CD4-positive, alpha-beta T cell treated with Interleukin-21 for 1 hour (primary cell): Measurements from ENCODE around the gene MVP.
"Not testable (repeated sequence)": the region's sequence is repeated elsewhere in the genome, so short reads cannot be mapped to it uniquely, and the experiment has no call there.

Experiments used
- DNase-seq: peaks from one replicate; pipeline ENCODE4 v3.0.0-alpha.2; 2020

The MVP gene

GRCh38 chr16:29876594-29877249 is 56.5 kb downstream of the MVP start:
- peak; percentile 23 for DNase-seq

- peak; percentile 62 for DNase-seq
Observed at GRCh38 chr16:29877266-29877961, 57.2 kb downstream of the MVP start.

GRCh38 chr16:29878172-29878571 is 57.9 kb downstream of the MVP start:
- DNase-seq = no peak

- no peak for DNase-seq
Observed at GRCh38 chr16:29881050-29881449, 60.8 kb downstream of the MVP start.

GRCh38 chr16:29883987-29884386 is 63.7 kb downstream of the MVP start:
- no peak for DNase-seq

- DNase-seq = not testable (repeated sequence)
Observed at GRCh38 chr16:29889372-29889771, 69.1 kb downstream of the MVP start.

GRCh38 chr16:29891525-29892457 is 71.5 kb downstream of the MVP start:
- DNase-seq = no peak

GRCh38 chr16:29892458-29892813 is 72.2 kb downstream of the MVP start:
- no peak for DNase-seq

- DNase-seq = no peak
Observed at GRCh38 chr16:29893553-29893952, 73.3 kb downstream of the MVP start.

GRCh38 chr16:29894352-29894751 is 74.1 kb downstream of the MVP start:
- DNase-seq = no peak

- no peak for DNase-seq
Observed at GRCh38 chr16:29896841-29897240, 76.6 kb downstream of the MVP start.

- DNase-seq = no peak
Observed at GRCh38 chr16:29897333-29897732, 77.1 kb downstream of the MVP start.
